H1 (cell line): ENCODE data around the gene SEMA4F. TPM values are rescaled to one million over a fixed set of nuclear protein-coding genes. Genes with fewer than 3 reads are reported as not detected.

Source experiments
- ATF2 ChIP-seq: IDR thresholded peaks from 2 replicates; pipeline ENCODE4 v1.6.1; 2012; ENCODE audit warnings: low read length, inconsistent platforms
- CBX8 ChIP-seq: fragments of 300-800, 300-1000 bp; sonication (generic); IDR thresholded peaks from 2 replicates; pipeline ENCODE4 v1.7.1; 2016; ENCODE audit warnings: low read depth, low read length, borderline replicate concordance
- CHD2 ChIP-seq: IDR thresholded peaks from 2 replicates; pipeline ENCODE4 v1.6.1; 2012; ENCODE audit warnings: low read length, improper control_type of control experiment
- CREB1 ChIP-seq: IDR thresholded peaks from 2 replicates; pipeline ENCODE4 v1.6.1; 2012; ENCODE audit warnings: inconsistent platforms
- CTBP2 ChIP-seq: IDR thresholded peaks from 2 replicates; pipeline ENCODE4 v1.7.0; 2011; ENCODE audit warnings: borderline replicate concordance, mild to moderate bottlenecking, moderate library complexity, mixed read lengths, low read length; ENCODE audit not compliant: insufficient read depth, insufficient read length
- EP300 ChIP-seq, 2 experiments: IDR thresholded peaks; 1 replicate in 1 of 2; 2 replicates in 1 of 2; pipeline ENCODE4 v1.6.1; 2011 to 2012; ENCODE audit warnings: low read depth in 2 of 2, low read length in 2 of 2, mild to moderate bottlenecking in 2 of 2, borderline replicate concordance in 1 of 2, inconsistent platforms in 1 of 2, moderate library complexity in 1 of 2
- MAFK ChIP-seq: IDR thresholded peaks from 2 replicates; pipeline ENCODE4 v1.6.1; 2012; ENCODE audit warnings: low read depth, mild to moderate bottlenecking, improper control_type of control experiment, low read length
- NANOG ChIP-seq: IDR thresholded peaks from 2 replicates; pipeline ENCODE4 v1.6.1; 2011; ENCODE audit warnings: low read length, low read depth, mild to moderate bottlenecking, inconsistent platforms; ENCODE audit not compliant: insufficient read depth, poor library complexity, severe bottlenecking
- POLR2A ChIP-seq, 2 experiments: IDR thresholded peaks; 1 replicate in 1 of 2; 2 replicates in 1 of 2; pipeline ENCODE4 v1.6.1; 2011; ENCODE audit warnings: low read depth in 2 of 2, low read length in 2 of 2, mild to moderate bottlenecking in 2 of 2; ENCODE audit errors: control extremely low read depth in 1 of 2
- POLR2AphosphoS5 ChIP-seq: IDR thresholded peaks from 2 replicates; pipeline ENCODE4 v1.6.1; 2011; ENCODE audit warnings: low read depth, low read length
- RBBP5 ChIP-seq: IDR thresholded peaks from 2 replicates; pipeline ENCODE4 v1.7.1; 2012; ENCODE audit warnings: low read depth, mild to moderate bottlenecking, inconsistent platforms, low read length, moderate library complexity, borderline replicate concordance
- RFX5 ChIP-seq: IDR thresholded peaks from 2 replicates; pipeline ENCODE4 v1.6.1; 2011; ENCODE audit warnings: low read depth, low read length, improper control_type of control experiment, borderline replicate concordance
- SP2 ChIP-seq: IDR thresholded peaks from 2 replicates; pipeline ENCODE4 v1.6.1; 2012; ENCODE audit warnings: mild to moderate bottlenecking, low read length, inconsistent platforms
- SRF ChIP-seq: IDR thresholded peaks from 2 replicates; pipeline ENCODE4 v1.6.1; 2011; ENCODE audit warnings: mild to moderate bottlenecking, low read depth, low read length, moderate library complexity
- TAF1 ChIP-seq: IDR thresholded peaks from 2 replicates; pipeline ENCODE4 v1.6.1; 2011; ENCODE audit warnings: mild to moderate bottlenecking, low read depth, low read length
- TEAD4 ChIP-seq: IDR thresholded peaks from 2 replicates; pipeline ENCODE4 v1.6.1; 2012; ENCODE audit warnings: low read depth, low read length, inconsistent platforms, mixed read lengths
- polyA plus RNA-seq, 7 experiments: library from polyadenylated mRNA; depleted of rRNA in 3 of 7; stranded (reverse) in 5 of 7; unstranded in 2 of 7; fragments of >200 nt in 5 of 7; fragments of 200-250 nt in 2 of 7; gene quantifications; 1 replicate in 5 of 7; 2 replicates in 1 of 7; 4 replicates in 1 of 7; pipeline versions ENCODE4 v1.2.1 to v1.2.3, GENCODE V29; 2011 to 2013; ENCODE audit warnings: missing spikeins in 2 of 7, mixed read lengths in 2 of 7
- total RNA-seq: library from RNA; stranded (reverse); fragmentation: NEBNext Ultra II Directional; extraction: Animal tissue kit (Norgen Biotek cat#: 25700); gene quantifications from 2 replicates; pipeline ENCODE4 v1.2.1, GENCODE V29; 2021
- TF ChIP-seq, protein P1 (sequence below): IDR thresholded peaks from 2 replicates; pipeline ENCODE4 v1.6.1; 2011; ENCODE audit warnings: low read depth, mild to moderate bottlenecking, low read length; ENCODE audit not compliant: insufficient read depth
- TF ChIP-seq, protein P2 (sequence below): IDR thresholded peaks from 2 replicates; pipeline ENCODE4 v1.6.1; 2012; ENCODE audit warnings: inconsistent platforms

SEMA4F gene
- total and polyA plus RNA-seq, 2 of the 8 experiments (the other 6 are each of a cell fraction or from before 2014, with no cell fraction given) = 3.3 to 3.4 TPM

DNA sequence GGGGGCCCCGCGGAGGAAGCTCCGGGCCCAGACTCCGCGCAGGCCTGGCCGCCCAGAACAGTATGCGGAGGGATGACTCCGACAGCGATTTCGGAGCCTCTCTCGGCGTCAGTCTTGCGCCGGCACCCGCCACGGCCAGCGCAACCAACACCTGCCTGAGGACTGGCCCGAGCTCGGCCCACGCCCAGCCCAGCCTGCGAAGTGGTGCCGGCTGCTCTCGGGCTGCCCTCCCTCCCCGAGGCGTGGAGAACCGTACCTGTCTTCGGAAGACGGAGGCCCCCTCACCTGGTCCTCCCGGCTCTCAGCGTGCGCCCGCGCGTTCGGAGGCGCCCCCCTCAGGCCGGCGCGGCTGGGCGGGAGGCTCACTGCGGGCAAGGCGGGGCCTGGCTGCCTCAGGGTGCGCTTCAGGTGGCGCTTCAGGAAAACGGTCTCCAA, 6.0 kb upstream of the SEMA4F start, which contains the start of gene M1AP (continued):
- TF ChIP-seq CTBP2 (no peak), TAF1 (peak; percentile 41; the same call in 1 of the 2 replicates), CREB1 (peak; percentile 43; the same call in 1 of the 2 replicates), RFX5 (no peak), SP2 (no peak), CHD2 (no peak), EP300 (IDR thresholded peaks at IDR 0.05; ENCODE audit: borderline replicate concordance in 1 of 2, low read depth in 2 of 2, low read length in 2 of 2) (no peak), RBBP5 (peak; percentile 88; the same call in 1 of the 2 replicates), POLR2AphosphoS5 (no peak; the same call in 1 of the 2 replicates), POLR2A (IDR thresholded peaks at IDR 0.05; ENCODE audit: control extremely low read depth in 1 of 2, low read depth in 2 of 2, low read length in 2 of 2) (no peak; a peak in 1 of 3 replicates), TEAD4 (no peak), MAFK (no peak), CBX8 (no peak), NANOG (no peak), SRF (no peak), ATF2 (no peak)
- TF ChIP-seq, protein P1, sequence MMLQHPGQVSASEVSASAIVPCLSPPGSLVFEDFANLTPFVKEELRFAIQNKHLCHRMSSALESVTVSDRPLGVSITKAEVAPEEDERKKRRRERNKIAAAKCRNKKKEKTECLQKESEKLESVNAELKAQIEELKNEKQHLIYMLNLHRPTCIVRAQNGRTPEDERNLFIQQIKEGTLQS = no peak
- TF ChIP-seq, protein P2, sequence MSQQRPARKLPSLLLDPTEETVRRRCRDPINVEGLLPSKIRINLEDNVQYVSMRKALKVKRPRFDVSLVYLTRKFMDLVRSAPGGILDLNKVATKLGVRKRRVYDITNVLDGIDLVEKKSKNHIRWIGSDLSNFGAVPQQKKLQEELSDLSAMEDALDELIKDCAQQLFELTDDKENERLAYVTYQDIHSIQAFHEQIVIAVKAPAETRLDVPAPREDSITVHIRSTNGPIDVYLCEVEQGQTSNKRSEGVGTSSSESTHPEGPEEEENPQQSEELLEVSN = peak; percentile 86
